Pancreas (tissue), 10 donors: Measurements from ENCODE around the gene PSAT1. TPM values are rescaled to one million over a fixed set of nuclear protein-coding genes. Genes with fewer than 3 reads are reported as not detected.

Experiments used
- ATAC-seq, 4 donors: fragments of 200-7000 bp; cut with Tn5 transposase; one replicate each; pipeline versions ENCODE4 v1.8.0 to v1.9.1; 2020; ENCODE audit warnings: mild to moderate bottlenecking in 4 of 4, moderate library complexity in 4 of 4
- DNase-seq, 6 donors: peaks; one replicate each; pipeline ENCODE4 v3.0.0-alpha.2; 2020
- FAIRE-seq: peaks from 2 replicates; lab custom pipeline; 2012; peaks lifted over from hg19 to GRCh38; lab: Jason Lieb, UNC
- H3K27ac ChIP-seq, 4 donors: fragments of 200-600 bp; sonication (generic); 1 replicate in 3 of 4; 2 replicates in 1 of 4; pipeline versions ENCODE4 v1.5.0 to v1.8.0; 2020
- H3K27me3 ChIP-seq, 4 donors: fragments of 200-600 bp; one replicate each; pipeline ENCODE4 v1.8.0; 2021
- H3K36me3 ChIP-seq, 3 donors: fragments of 200-600 bp; sonication (generic) in 1 of 3; one replicate each; pipeline versions ENCODE4 v1.5.0 to v1.8.0; 2020 to 2021
- H3K4me1 ChIP-seq, 3 donors: fragments of 200-600 bp; one replicate each; pipeline ENCODE4 v1.8.0; 2021
- H3K4me3 ChIP-seq, 4 donors: fragments of 200-600 bp; sonication (generic) in 2 of 4; one replicate each; pipeline versions ENCODE4 v1.5.0 to v1.8.0; 2020 to 2021
- H3K9me3 ChIP-seq, 4 donors: fragments of 200-600 bp; one replicate each; pipeline ENCODE4 v1.8.0; 2021
- WGBS, 2 donors: extraction: QIAGEN DNeasy Blood & Tissue Kit; methylation state at CpG; one replicate each; pipeline ENCODE4 v1.1.7; 2013; 5-methylcytosine and 5-hydroxymethylcytosine counted together
- intact Hi-C, 3 donors: fragments of 100-400 bp; cut with DNase I; formaldehyde crosslinking; loops; one replicate each; pipeline versions ENCODE4 v1.11.1 to v1.14.2; 2022
- polyA plus RNA-seq, 2 donors: library from polyadenylated mRNA; stranded (reverse); fragments of 200-250 nt; gene quantifications; one replicate each; pipeline ENCODE4 v1.2.3, GENCODE V29; 2013
- total RNA-seq, 6 donors: library from RNA; stranded (reverse); fragmentation: NEBNext Ultra II Directional in 4 of 6; extraction: Animal tissue kit (Norgen Biotek cat#: 25700) in 4 of 6; gene quantifications; one replicate each; pipeline versions ENCODE4 v1.2.1 to v1.2.4, GENCODE V29; 2021 to 2023
- TF ChIP-seq, protein P1 (sequence below), 4 donors: fragments of 200-600 bp; sonication (generic) in 3 of 4; IDR thresholded peaks; one replicate each; pipeline versions ENCODE4 v1.5.0 to v1.8.0; 2021; ENCODE audit warnings: antibody characterized with exemption in 4 of 4
- donor health status: healthy with polysubstance abuse.
- donor health status: DM: no; HTN: no; CAD: no; lungs with moderate emphysema.
- donor health status: DM: no; HTN: no; CAD: no.
- donor health status: control.
- donor health status: control.
- donor health status: Bipolar disorder and iron deficiency.
- donor health status: DM: yes; HTN: yes; CAD: no.
- donor health status: DM: no; HTN: no; CAD: no.
- donor health status: DM: no; HTN: no; CAD: no.
- donor health status: DM: yes; HTN: yes; CAD: no.

PSAT1 gene
- total and polyA plus RNA-seq, 8 donors: 9.0 to 189 (median 23.9) TPM

DNA sequence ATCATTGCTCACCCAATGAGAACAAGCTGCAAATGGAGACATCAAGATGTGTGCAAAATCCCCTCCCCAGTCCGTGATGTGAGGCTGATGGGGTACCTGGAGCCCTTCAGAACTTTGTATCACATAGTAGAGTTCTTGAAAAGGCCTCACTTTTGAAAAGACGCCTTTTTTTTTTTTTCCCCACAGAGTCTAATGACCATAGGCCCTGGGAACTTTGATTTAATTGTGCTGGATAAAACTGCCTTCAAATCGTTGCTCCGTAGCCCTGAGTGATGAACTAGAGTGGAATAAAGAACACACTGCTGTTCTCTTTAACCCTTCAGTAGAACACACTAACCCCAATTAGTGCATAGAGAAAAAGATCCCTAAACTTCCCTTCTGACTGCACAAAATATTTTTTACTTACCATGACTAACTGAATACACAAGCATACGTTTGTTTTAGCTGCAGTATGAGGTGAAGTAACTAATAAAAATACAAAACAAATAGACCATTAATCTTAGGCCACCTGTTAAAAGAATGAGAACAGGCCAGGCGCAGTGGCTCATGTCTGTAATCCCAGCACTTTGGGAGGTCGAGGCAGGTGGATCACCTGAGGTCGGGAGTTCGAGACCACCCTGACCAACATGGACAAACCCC is 15.1 kb downstream of the PSAT1 start:
- WGBS, 2 donors: 30 to 49% methylated on average over 9 of the region's 9 CpGs
- DNase-seq (no peak), FAIRE-seq (no peak), ATAC-seq (peak in 3 of 4 donors; percentile 47 to 66 (median 60))
- H3K36me3 ChIP-seq: no peaks in the 10 kb centered on the region
- H3K9me3 ChIP-seq: no peaks in the 10 kb centered on the region
- H3K4me3 ChIP-seq: no peak overlapping the region
- H3K27ac ChIP-seq: peak overlapping the region in 1 of 4 donors; percentile 33
- TF ChIP-seq, protein P1, sequence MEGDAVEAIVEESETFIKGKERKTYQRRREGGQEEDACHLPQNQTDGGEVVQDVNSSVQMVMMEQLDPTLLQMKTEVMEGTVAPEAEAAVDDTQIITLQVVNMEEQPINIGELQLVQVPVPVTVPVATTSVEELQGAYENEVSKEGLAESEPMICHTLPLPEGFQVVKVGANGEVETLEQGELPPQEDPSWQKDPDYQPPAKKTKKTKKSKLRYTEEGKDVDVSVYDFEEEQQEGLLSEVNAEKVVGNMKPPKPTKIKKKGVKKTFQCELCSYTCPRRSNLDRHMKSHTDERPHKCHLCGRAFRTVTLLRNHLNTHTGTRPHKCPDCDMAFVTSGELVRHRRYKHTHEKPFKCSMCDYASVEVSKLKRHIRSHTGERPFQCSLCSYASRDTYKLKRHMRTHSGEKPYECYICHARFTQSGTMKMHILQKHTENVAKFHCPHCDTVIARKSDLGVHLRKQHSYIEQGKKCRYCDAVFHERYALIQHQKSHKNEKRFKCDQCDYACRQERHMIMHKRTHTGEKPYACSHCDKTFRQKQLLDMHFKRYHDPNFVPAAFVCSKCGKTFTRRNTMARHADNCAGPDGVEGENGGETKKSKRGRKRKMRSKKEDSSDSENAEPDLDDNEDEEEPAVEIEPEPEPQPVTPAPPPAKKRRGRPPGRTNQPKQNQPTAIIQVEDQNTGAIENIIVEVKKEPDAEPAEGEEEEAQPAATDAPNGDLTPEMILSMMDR (IDR thresholded peaks at IDR 0.05): no peak
- intact Hi-C loops: no loop called here
- no peaks in the 10 kb centered on the region for H3K27me3 ChIP-seq
- peaks cover 5 to 16% (median 14%) of the 10 kb centered on the region in 3 donors for H3K4me1 ChIP-seq

- 80 to 91% methylated on average over 5 of the region's 5 CpGs for WGBS, 2 donors
- Histone ChIP-seq H3K27ac (no peak overlapping the region), H3K36me3 (no peaks in the 10 kb centered on the region), H3K27me3 (no peaks in the 10 kb centered on the region), H3K9me3 (no peaks in the 10 kb centered on the region), H3K4me1 (peaks cover 5 to 16% (median 14%) of the 10 kb centered on the region in 3 donors), H3K4me3 (no peak overlapping the region)
- TF ChIP-seq, protein P1 (IDR thresholded peaks at IDR 0.05): no peak
- FAIRE-seq: no peak
- intact Hi-C loops: no loop called here
- ATAC-seq: no peak
- DNase-seq: no peak
These were observed 17.6 kb downstream of the PSAT1 start for GRCh38 chr9:78314550-78314949.

DNA sequence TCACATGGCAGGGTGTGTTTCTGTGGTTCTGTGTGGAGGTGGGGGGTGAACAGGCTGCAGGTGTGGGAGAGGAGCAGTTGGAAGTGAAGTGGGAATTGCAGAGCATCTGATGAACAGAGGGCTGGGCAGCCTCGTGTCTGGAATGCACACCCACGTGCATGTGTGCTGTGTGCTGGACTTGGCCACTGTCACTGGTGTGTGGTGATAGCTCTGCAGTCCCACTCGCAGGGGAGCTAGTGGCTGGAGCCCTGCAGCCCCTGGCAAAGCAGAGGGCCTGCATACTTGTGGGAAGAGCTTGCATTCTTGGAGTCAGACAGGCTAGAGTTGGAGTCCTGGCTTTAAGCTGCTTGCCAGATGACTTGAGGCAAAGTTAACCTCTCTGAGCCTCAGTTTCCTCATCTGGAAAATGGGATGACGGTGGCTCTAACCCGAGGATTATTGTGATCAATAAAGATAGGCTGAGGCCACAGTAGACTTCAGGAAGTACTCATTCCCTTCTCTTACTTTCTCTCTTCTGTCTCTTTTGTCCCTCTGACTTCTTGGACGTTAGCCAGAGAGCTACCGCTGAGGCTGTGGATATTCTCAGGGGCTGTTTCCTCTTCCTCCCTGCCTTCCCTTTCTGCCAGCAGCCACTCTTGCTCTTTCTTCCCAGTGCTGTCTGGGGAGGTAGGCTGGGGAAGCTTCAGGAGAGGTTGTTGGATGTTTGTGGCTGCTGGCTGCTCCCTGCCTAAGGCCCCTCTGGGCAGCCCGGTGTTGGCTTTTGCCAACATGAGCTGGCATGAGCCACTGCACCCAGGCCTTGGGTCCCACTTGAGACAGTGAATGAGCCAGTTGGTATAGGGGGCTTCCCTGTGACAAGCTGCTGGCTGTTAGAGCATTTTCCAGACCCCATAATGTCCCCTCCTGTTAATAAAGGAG is 18.3 kb downstream of the PSAT1 start:
- DNase-seq: peak in 1 of 6 donors; percentile 45
- WGBS, 2 donors: 41 to 47% methylated on average over 8 of the region's 8 CpGs

GRCh38 chr9:78316166-78316892 is 19.4 kb downstream of the PSAT1 start:
- Histone ChIP-seq H3K9me3 (no peaks in the 10 kb centered on the region), H3K27me3 (no peaks in the 10 kb centered on the region), H3K27ac (no peak overlapping the region), H3K36me3 (no peaks in the 10 kb centered on the region), H3K4me1 (peaks cover 5 to 16% (median 14%) of the 10 kb centered on the region in 3 donors), H3K4me3 (no peak overlapping the region)
- no peak for FAIRE-seq
- peak in 1 of 4 donors; percentile 24 for ATAC-seq
- no peak for DNase-seq
- intact Hi-C loops: no loop called here
- TF ChIP-seq, protein P1 (IDR thresholded peaks at IDR 0.05): no peak
- WGBS, 2 donors: 73 to 83% methylated on average over 11 of the region's 11 CpGs

More for the DNA sequence above, 18.3 kb downstream of the PSAT1 start:
- intact Hi-C loops: no loop called here
- TF ChIP-seq, protein P1 (IDR thresholded peaks at IDR 0.05): no peak
- Histone ChIP-seq H3K4me3 (no peak overlapping the region), H3K4me1 (peaks cover 5 to 16% (median 14%) of the 10 kb centered on the region in 3 donors), H3K9me3 (no peaks in the 10 kb centered on the region), H3K36me3 (no peaks in the 10 kb centered on the region), H3K27ac (peak overlapping the region in 1 of 4 donors; percentile 2), H3K27me3 (no peaks in the 10 kb centered on the region)
- ATAC-seq (peak; percentile 40 to 51 (median 49)), FAIRE-seq (no peak)
